ENCODE results near the gene GALNT13. TPM values are rescaled to one million over a fixed set of nuclear protein-coding genes. Genes with fewer than 3 reads are reported as not detected.

Gene GALNT13
- total RNA-seq, 2 experiments from 2014 or later: not detected

- H4K20me1 ChIP-seq (ENCODE audit: insufficient read depth, low read length): no peaks in the 10 kb centered on the region
- no peaks in the 10 kb centered on the region for H3K9me3 ChIP-seq (ENCODE audit: low read length)
- H3K9me2 ChIP-seq (ENCODE audit: insufficient read depth, low read length): no peaks in the 10 kb centered on the region
- no peak for DNase-seq (ENCODE audit: low spot score)
- ChIA-PET CTCF (ENCODE audit: unreplicated experiment) (no interaction called here), POLR2A (interaction anchor here (0.6 to 1.0 kb wide), 2 partner anchors 10 to 748 kb away, joined by 3 read pairs; no protein-coding TSS in a partner anchor)
- no peak overlapping the region for H3K27ac ChIP-seq (ENCODE audit: low read depth, low read length, poor library complexity, severe bottlenecking)
- no peaks in the 10 kb centered on the region for H3K79me2 ChIP-seq (ENCODE audit: insufficient read depth, low read depth, low read length)
- no peak overlapping the region for H3K4me3 ChIP-seq (ENCODE audit: low read depth, low read length, poor library complexity, severe bottlenecking)
- no peak overlapping the region for H2AFZ ChIP-seq (ENCODE audit: low read length)
- H3K4me2 ChIP-seq (ENCODE audit: low read length): no peak overlapping the region
- TF ChIP-seq CTCF (conservative IDR thresholded peaks at IDR 0.05; ENCODE audit: low read length): no peak
- TF ChIP-seq EZH2phosphoT487 (IDR thresholded peaks at IDR 0.05; ENCODE audit: borderline replicate concordance, low read depth, low read length): no peak
- no TSS peak for BruUV-seq (replicated peaks)
- H3K4me1 ChIP-seq (ENCODE audit: insufficient read depth, low read length, poor library complexity, severe bottlenecking): no peaks in the 10 kb centered on the region
- no peaks in the 10 kb centered on the region for H3K36me3 ChIP-seq (ENCODE audit: insufficient read depth, low read length)
- intact Hi-C loops (cut with micrococcal nuclease; ENCODE audit: unreplicated experiment): no loop called here
Measured at GRCh38 chr2:153875801-153876466, 4.2 kb downstream of the GALNT13 start.

DNA sequence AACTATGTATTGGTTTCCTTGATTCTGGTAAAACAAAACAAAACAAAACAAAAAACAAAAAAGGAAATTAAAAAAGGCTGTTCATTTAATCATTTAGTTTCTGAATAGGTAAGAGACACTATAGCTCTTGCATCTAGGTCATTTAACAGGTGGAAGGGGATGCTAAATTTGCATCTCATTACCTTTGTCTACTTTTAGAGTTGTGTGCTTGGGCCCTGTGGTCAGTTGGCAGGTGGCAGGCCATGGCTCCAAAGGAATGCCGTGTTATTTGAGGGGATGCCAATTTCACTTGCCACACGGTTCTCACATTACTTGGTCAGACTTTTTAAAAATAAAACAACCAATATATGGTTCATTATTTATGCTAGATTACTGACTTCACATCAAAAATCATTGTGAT, 9.2 kb downstream of the GALNT13 start:
- Histone ChIP-seq H3K27ac (ENCODE audit: low read depth, low read length, poor library complexity, severe bottlenecking) (no peak overlapping the region), H3K79me2 (ENCODE audit: insufficient read depth, low read depth, low read length) (no peaks in the 10 kb centered on the region), H3K4me2 (ENCODE audit: low read length) (no peak overlapping the region), H3K9me2 (ENCODE audit: insufficient read depth, low read length) (no peaks in the 10 kb centered on the region), H3K36me3 (ENCODE audit: insufficient read depth, low read length) (no peaks in the 10 kb centered on the region), H3K9me3 (ENCODE audit: low read length) (no peaks in the 10 kb centered on the region), H3K4me3 (ENCODE audit: low read depth, low read length, poor library complexity, severe bottlenecking) (no peak overlapping the region), H4K20me1 (ENCODE audit: insufficient read depth, low read length) (no peaks in the 10 kb centered on the region), H3K4me1 (ENCODE audit: insufficient read depth, low read length, poor library complexity, severe bottlenecking) (no peaks in the 10 kb centered on the region), H2AFZ (ENCODE audit: low read length) (no peak overlapping the region)
- no TSS peak for BruUV-seq (replicated peaks)
- TF ChIP-seq EZH2phosphoT487 (IDR thresholded peaks at IDR 0.05; ENCODE audit: borderline replicate concordance, low read depth, low read length): no peak
- no peak for TF ChIP-seq CTCF (conservative IDR thresholded peaks at IDR 0.05; ENCODE audit: low read length)
- DNase-seq (ENCODE audit: low spot score): no peak
- CTCF ChIA-PET (ENCODE audit: unreplicated experiment): no interaction called here
- POLR2A ChIA-PET: no interaction called here
- intact Hi-C loops (cut with micrococcal nuclease; ENCODE audit: unreplicated experiment): no loop called here

- H4K20me1 ChIP-seq (ENCODE audit: insufficient read depth, low read length): no peaks in the 10 kb centered on the region
- ChIA-PET CTCF (ENCODE audit: unreplicated experiment) (no interaction called here), POLR2A (no interaction called here)
- DNase-seq (ENCODE audit: low spot score): no peak
- no peak overlapping the region for H3K4me2 ChIP-seq (ENCODE audit: low read length)
- no peak overlapping the region for H3K27ac ChIP-seq (ENCODE audit: low read depth, low read length, poor library complexity, severe bottlenecking)
- intact Hi-C loops (cut with micrococcal nuclease; ENCODE audit: unreplicated experiment): no loop called here
- no peak overlapping the region for H3K4me3 ChIP-seq (ENCODE audit: low read depth, low read length, poor library complexity, severe bottlenecking)
- no peaks in the 10 kb centered on the region for H3K4me1 ChIP-seq (ENCODE audit: insufficient read depth, low read length, poor library complexity, severe bottlenecking)
- no TSS peak for BruUV-seq (replicated peaks)
- no peaks in the 10 kb centered on the region for H3K9me2 ChIP-seq (ENCODE audit: insufficient read depth, low read length)
- no peak overlapping the region for H2AFZ ChIP-seq (ENCODE audit: low read length)
- H3K36me3 ChIP-seq (ENCODE audit: insufficient read depth, low read length): no peaks in the 10 kb centered on the region
- TF ChIP-seq EZH2phosphoT487 (IDR thresholded peaks at IDR 0.05; ENCODE audit: borderline replicate concordance, low read depth, low read length) (no peak), CTCF (conservative IDR thresholded peaks at IDR 0.05; ENCODE audit: low read length) (no peak)
- no peaks in the 10 kb centered on the region for H3K9me3 ChIP-seq (ENCODE audit: low read length)
- no peaks in the 10 kb centered on the region for H3K79me2 ChIP-seq (ENCODE audit: insufficient read depth, low read depth, low read length)
Measured at GRCh38 chr2:153886833-153887232, 15.1 kb downstream of the GALNT13 start.

Data from OCI-LY7 (cell line).